ENCODE data around the gene GNAI3. TPM values are rescaled to one million over a fixed set of nuclear protein-coding genes. Genes with fewer than 3 reads are reported as not detected.

The GNAI3 gene
- total and polyA plus RNA-seq, 2 of the 8 experiments (the other 6 are each of a cell fraction or from before 2014, with no cell fraction given): 4.0 to 9.8 TPM

GRCh38 chr1:109508873-109509175 lies 39.6 kb upstream of the GNAI3 start (continued):
- TF ChIP-seq, protein P1, sequence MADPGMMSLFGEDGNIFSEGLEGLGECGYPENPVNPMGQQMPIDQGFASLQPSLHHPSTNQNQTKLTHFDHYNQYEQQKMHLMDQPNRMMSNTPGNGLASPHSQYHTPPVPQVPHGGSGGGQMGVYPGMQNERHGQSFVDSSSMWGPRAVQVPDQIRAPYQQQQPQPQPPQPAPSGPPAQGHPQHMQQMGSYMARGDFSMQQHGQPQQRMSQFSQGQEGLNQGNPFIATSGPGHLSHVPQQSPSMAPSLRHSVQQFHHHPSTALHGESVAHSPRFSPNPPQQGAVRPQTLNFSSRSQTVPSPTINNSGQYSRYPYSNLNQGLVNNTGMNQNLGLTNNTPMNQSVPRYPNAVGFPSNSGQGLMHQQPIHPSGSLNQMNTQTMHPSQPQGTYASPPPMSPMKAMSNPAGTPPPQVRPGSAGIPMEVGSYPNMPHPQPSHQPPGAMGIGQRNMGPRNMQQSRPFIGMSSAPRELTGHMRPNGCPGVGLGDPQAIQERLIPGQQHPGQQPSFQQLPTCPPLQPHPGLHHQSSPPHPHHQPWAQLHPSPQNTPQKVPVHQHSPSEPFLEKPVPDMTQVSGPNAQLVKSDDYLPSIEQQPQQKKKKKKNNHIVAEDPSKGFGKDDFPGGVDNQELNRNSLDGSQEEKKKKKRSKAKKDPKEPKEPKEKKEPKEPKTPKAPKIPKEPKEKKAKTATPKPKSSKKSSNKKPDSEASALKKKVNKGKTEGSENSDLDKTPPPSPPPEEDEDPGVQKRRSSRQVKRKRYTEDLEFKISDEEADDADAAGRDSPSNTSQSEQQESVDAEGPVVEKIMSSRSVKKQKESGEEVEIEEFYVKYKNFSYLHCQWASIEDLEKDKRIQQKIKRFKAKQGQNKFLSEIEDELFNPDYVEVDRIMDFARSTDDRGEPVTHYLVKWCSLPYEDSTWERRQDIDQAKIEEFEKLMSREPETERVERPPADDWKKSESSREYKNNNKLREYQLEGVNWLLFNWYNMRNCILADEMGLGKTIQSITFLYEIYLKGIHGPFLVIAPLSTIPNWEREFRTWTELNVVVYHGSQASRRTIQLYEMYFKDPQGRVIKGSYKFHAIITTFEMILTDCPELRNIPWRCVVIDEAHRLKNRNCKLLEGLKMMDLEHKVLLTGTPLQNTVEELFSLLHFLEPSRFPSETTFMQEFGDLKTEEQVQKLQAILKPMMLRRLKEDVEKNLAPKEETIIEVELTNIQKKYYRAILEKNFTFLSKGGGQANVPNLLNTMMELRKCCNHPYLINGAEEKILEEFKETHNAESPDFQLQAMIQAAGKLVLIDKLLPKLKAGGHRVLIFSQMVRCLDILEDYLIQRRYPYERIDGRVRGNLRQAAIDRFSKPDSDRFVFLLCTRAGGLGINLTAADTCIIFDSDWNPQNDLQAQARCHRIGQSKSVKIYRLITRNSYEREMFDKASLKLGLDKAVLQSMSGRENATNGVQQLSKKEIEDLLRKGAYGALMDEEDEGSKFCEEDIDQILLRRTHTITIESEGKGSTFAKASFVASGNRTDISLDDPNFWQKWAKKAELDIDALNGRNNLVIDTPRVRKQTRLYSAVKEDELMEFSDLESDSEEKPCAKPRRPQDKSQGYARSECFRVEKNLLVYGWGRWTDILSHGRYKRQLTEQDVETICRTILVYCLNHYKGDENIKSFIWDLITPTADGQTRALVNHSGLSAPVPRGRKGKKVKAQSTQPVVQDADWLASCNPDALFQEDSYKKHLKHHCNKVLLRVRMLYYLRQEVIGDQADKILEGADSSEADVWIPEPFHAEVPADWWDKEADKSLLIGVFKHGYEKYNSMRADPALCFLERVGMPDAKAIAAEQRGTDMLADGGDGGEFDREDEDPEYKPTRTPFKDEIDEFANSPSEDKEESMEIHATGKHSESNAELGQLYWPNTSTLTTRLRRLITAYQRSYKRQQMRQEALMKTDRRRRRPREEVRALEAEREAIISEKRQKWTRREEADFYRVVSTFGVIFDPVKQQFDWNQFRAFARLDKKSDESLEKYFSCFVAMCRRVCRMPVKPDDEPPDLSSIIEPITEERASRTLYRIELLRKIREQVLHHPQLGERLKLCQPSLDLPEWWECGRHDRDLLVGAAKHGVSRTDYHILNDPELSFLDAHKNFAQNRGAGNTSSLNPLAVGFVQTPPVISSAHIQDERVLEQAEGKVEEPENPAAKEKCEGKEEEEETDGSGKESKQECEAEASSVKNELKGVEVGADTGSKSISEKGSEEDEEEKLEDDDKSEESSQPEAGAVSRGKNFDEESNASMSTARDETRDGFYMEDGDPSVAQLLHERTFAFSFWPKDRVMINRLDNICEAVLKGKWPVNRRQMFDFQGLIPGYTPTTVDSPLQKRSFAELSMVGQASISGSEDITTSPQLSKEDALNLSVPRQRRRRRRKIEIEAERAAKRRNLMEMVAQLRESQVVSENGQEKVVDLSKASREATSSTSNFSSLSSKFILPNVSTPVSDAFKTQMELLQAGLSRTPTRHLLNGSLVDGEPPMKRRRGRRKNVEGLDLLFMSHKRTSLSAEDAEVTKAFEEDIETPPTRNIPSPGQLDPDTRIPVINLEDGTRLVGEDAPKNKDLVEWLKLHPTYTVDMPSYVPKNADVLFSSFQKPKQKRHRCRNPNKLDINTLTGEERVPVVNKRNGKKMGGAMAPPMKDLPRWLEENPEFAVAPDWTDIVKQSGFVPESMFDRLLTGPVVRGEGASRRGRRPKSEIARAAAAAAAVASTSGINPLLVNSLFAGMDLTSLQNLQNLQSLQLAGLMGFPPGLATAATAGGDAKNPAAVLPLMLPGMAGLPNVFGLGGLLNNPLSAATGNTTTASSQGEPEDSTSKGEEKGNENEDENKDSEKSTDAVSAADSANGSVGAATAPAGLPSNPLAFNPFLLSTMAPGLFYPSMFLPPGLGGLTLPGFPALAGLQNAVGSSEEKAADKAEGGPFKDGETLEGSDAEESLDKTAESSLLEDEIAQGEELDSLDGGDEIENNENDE (IDR thresholded peaks at IDR 0.05; ENCODE audit: insufficient replicate concordance, low read length): no peak
- no peak for TF ChIP-seq RBBP5 (IDR thresholded peaks at IDR 0.05; ENCODE audit: borderline replicate concordance, low read depth, low read length)
- no peak for TF ChIP-seq MAX (IDR thresholded peaks at IDR 0.05)
- TF ChIP-seq ATF2 (IDR thresholded peaks at IDR 0.05; ENCODE audit: low read length): no peak
- TF ChIP-seq TEAD4 (IDR thresholded peaks at IDR 0.05; ENCODE audit: low read depth, low read length): no peak
- TF ChIP-seq NANOG (IDR thresholded peaks at IDR 0.05; ENCODE audit: insufficient read depth, low read depth, low read length, poor library complexity, severe bottlenecking): no peak
- no peak for TF ChIP-seq EZH2 (IDR thresholded peaks at IDR 0.05; ENCODE audit: low read depth, low read length, severe bottlenecking)
- no peak for TF ChIP-seq RFX5 (IDR thresholded peaks at IDR 0.05; ENCODE audit: borderline replicate concordance, low read depth, low read length)
- TF ChIP-seq CEBPB (IDR thresholded peaks at IDR 0.05; ENCODE audit: low read depth, low read length): no peak
- no peak for TF ChIP-seq POLR2AphosphoS5 (IDR thresholded peaks at IDR 0.05; ENCODE audit: low read depth, low read length)
- TF ChIP-seq BACH1 (IDR thresholded peaks at IDR 0.05; ENCODE audit: low read length): no peak

Data from H1 (cell line).